Panc1 (cell line): ENCODE results near the gene WNT7B. TPM values are rescaled to one million over a fixed set of nuclear protein-coding genes. Genes with fewer than 3 reads are reported as not detected.

ENCODE experiments used
- ATAC-seq: fragments of 200-7000 bp; cut with Tn5 transposase; 2 replicates; pipeline ENCODE4 v1.9.1; 2020; ENCODE audit warnings: mild to moderate bottlenecking, moderate library complexity
- BruUV-seq: library from RNA; stranded (reverse); fragments of 400-500 nt; replicated peaks from 2 replicates; lab custom pipeline; 2021; lab: Mats Ljungman, UMichigan
- CTCF ChIA-PET: fragments of 300-600 bp; sonication (Branson Sonifier 250); formaldehyde crosslinking; loops from one replicate; lab custom pipeline; 2022; ENCODE audit warnings: antibody characterized with exemption; lab: Charles Lee
- POLR2A ChIA-PET: fragments of 300-600 bp; sonication (Branson Sonifier 250); formaldehyde crosslinking; loops from one replicate; lab custom pipeline; 2022; ENCODE audit warnings: antibody characterized with exemption; lab: Charles Lee
- DNase-seq: peaks from one replicate; pipeline ENCODE4 v3.0.0-alpha.2; 2010; ENCODE audit warnings: low read depth, low spot score
- H3K27ac ChIP-seq: 2 replicates; pipeline ENCODE4 v1.5.1; 2011; ENCODE audit warnings: mild to moderate bottlenecking, low read length, inconsistent platforms
- H3K27me3 ChIP-seq: fragments of 200-500 bp; sonication (Bioruptor generic); 2 replicates; pipeline ENCODE4 v1.6.0; 2014; ENCODE audit warnings: low read length, inconsistent platforms; ENCODE audit not compliant: control insufficient read depth, insufficient read depth
- H3K36me3 ChIP-seq: fragments of 200-500 bp; sonication (Bioruptor generic); 2 replicates; pipeline ENCODE4 v1.5.1; 2014; ENCODE audit warnings: inconsistent platforms, mild to moderate bottlenecking, low read length, moderate library complexity; ENCODE audit not compliant: control insufficient read depth, insufficient read depth
- H3K4me1 ChIP-seq: 2 replicates; pipeline ENCODE4 v1.5.1; 2011; ENCODE audit warnings: inconsistent platforms, mild to moderate bottlenecking, low read length, moderate library complexity; ENCODE audit not compliant: control insufficient read depth, insufficient read depth
- H3K4me3 ChIP-seq, 2 experiments: 2 replicates each; pipeline ENCODE4 v1.5.1; 2011 to 2012; ENCODE audit warnings: low read depth in 2 of 2, low read length in 2 of 2, mild to moderate bottlenecking in 2 of 2, inconsistent platforms in 1 of 2, moderate library complexity in 1 of 2
- H3K9me3 ChIP-seq: fragments of 200-500 bp; sonication (Bioruptor generic); 2 replicates; pipeline ENCODE4 v1.5.1; 2014; ENCODE audit warnings: low read depth, mild to moderate bottlenecking, inconsistent platforms, low read length, moderate library complexity; ENCODE audit not compliant: control insufficient read depth, insufficient read depth
- POLR2AphosphoS5 ChIP-seq: IDR thresholded peaks from 2 replicates; pipeline ENCODE4 v1.6.1; 2012; ENCODE audit warnings: mild to moderate bottlenecking, low read depth, low read length, moderate library complexity
- SIN3A ChIP-seq: IDR thresholded peaks from 2 replicates; pipeline ENCODE4 v1.6.1; 2012; ENCODE audit warnings: low read depth, mild to moderate bottlenecking, low read length, moderate library complexity, borderline replicate concordance; ENCODE audit not compliant: insufficient read depth
- TCF7L2 ChIP-seq: IDR thresholded peaks from 2 replicates; pipeline ENCODE4 v1.6.1; 2011; ENCODE audit warnings: mild to moderate bottlenecking, low read depth, low read length, inconsistent platforms
- in situ Hi-C: cut with HindIII; loops from 2 replicates; pipeline ENCODE4 v1.10.0; 2016; ENCODE audit warnings: low sequenced_read_pairs, low pct_unique_long_range_greater_than_20kb
- intact Hi-C: fragments of 100-400 bp; cut with micrococcal nuclease; formaldehyde crosslinking; loops from one replicate; pipeline ENCODE4 v1.10.0; 2022; ENCODE audit not compliant: unreplicated experiment
- total RNA-seq: library from RNA; stranded (reverse); gene quantifications from one replicate; pipeline ENCODE4 v1.2.1, GENCODE V29; 2021; ENCODE audit not compliant: unreplicated experiment
- TF ChIP-seq, protein P1 (sequence below), 2 experiments: IDR thresholded peaks; 2 replicates each; pipeline ENCODE4 v1.6.1; 2011 to 2012; ENCODE audit warnings: low read depth in 2 of 2, control low read depth in 1 of 2, low read length in 1 of 2, mild to moderate bottlenecking in 1 of 2, moderate library complexity in 1 of 2; ENCODE audit not compliant: insufficient read depth in 1 of 2
- TF ChIP-seq, protein P2 (sequence below): fragments of 450-650 bp; IDR thresholded peaks from 2 replicates; pipeline ENCODE4 v1.5.1; 2017; ENCODE audit warnings: mild to moderate bottlenecking

The WNT7B gene
- total RNA-seq, 1 experiment from 2014 or later: 52.1 TPM

DNA sequence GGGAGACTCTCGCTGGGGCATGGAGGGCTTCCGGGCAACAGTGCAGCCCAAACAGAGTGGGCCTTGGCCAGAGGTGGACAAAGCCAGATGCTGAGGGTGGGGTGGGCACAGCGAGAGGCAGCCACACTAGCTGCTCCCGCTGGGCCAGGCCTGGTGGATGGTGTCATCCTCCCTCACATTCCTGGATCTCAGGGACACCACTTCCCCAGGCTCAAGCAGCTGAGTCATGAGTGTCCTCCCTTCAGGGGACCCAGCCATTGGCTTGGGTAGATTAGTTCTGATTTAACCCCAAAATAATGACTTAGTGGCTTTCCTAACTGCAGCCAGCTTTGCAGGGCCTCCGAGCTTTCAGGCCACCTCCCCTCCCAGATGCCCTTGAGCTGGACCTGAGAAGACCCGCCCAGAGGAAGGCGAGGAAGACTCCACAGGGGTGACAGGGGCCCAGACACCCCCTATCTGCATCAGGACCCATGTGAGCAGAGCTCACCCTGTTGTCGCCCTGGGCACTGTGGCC is 25.9 kb upstream of the WNT7B start:
- intact Hi-C loops (no loop called here), in situ Hi-C loops (loop anchor here (25.0 kb wide), 1 partner anchor 309 kb away; no protein-coding TSS in a partner anchor)
- Histone ChIP-seq H3K9me3 (no peaks in the 10 kb centered on the region), H3K27ac (peak overlapping the region; percentile 44), H3K36me3 (no peaks in the 10 kb centered on the region), H3K27me3 (no peaks in the 10 kb centered on the region), H3K4me3 (no peak overlapping the region), H3K4me1 (peaks cover 22% of the 10 kb centered on the region)
- no peak for ATAC-seq
- no peak for DNase-seq
- ChIA-PET POLR2A (no interaction called here), CTCF (no interaction called here)
- BruUV-seq: no TSS peak
- TF ChIP-seq TCF7L2: no peak
- TF ChIP-seq, protein P1, sequence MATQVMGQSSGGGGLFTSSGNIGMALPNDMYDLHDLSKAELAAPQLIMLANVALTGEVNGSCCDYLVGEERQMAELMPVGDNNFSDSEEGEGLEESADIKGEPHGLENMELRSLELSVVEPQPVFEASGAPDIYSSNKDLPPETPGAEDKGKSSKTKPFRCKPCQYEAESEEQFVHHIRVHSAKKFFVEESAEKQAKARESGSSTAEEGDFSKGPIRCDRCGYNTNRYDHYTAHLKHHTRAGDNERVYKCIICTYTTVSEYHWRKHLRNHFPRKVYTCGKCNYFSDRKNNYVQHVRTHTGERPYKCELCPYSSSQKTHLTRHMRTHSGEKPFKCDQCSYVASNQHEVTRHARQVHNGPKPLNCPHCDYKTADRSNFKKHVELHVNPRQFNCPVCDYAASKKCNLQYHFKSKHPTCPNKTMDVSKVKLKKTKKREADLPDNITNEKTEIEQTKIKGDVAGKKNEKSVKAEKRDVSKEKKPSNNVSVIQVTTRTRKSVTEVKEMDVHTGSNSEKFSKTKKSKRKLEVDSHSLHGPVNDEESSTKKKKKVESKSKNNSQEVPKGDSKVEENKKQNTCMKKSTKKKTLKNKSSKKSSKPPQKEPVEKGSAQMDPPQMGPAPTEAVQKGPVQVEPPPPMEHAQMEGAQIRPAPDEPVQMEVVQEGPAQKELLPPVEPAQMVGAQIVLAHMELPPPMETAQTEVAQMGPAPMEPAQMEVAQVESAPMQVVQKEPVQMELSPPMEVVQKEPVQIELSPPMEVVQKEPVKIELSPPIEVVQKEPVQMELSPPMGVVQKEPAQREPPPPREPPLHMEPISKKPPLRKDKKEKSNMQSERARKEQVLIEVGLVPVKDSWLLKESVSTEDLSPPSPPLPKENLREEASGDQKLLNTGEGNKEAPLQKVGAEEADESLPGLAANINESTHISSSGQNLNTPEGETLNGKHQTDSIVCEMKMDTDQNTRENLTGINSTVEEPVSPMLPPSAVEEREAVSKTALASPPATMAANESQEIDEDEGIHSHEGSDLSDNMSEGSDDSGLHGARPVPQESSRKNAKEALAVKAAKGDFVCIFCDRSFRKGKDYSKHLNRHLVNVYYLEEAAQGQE (IDR thresholded peaks at IDR 0.05; ENCODE audit: insufficient read depth in 1 of 2, low read depth in 2 of 2, low read length in 1 of 2): no peak
- TF ChIP-seq, protein P2, sequence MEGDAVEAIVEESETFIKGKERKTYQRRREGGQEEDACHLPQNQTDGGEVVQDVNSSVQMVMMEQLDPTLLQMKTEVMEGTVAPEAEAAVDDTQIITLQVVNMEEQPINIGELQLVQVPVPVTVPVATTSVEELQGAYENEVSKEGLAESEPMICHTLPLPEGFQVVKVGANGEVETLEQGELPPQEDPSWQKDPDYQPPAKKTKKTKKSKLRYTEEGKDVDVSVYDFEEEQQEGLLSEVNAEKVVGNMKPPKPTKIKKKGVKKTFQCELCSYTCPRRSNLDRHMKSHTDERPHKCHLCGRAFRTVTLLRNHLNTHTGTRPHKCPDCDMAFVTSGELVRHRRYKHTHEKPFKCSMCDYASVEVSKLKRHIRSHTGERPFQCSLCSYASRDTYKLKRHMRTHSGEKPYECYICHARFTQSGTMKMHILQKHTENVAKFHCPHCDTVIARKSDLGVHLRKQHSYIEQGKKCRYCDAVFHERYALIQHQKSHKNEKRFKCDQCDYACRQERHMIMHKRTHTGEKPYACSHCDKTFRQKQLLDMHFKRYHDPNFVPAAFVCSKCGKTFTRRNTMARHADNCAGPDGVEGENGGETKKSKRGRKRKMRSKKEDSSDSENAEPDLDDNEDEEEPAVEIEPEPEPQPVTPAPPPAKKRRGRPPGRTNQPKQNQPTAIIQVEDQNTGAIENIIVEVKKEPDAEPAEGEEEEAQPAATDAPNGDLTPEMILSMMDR: no peak

DNA sequence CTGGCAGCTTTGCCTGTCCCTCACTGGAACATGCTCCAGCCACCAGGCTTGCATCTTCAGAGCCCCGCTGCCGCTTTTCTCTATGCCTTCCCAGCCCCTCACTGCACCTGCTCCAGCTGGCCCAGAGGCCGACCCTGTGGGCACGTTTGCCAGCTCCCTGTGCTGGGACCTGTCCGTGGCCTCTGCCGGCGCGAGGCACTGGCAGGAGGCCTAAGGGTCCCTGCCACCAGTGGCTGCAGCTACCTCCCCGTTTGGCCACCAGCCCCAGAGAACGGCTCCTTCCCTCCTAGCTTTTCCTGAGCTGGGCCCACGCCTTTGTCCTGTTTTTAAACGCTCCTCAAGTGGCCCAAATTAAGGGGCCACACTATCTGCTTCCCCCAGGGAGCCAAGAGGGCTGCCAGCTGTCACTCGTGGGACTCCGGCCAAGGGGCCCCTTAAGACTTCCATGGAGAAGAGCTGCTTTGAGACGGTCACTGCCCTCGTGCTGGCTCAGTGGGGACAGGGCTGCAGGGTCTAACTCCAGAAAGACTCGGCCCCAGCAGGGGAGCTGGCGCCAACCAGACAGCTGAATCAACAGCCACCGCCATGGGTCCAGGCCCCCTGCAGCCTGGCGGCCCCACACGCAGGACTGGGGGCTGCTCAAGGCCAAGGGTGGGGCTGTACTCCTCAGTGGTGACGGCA is 24.6 kb upstream of the WNT7B start:
- no TSS peak for BruUV-seq
- intact Hi-C loops: no loop called here
- H3K9me3 ChIP-seq: no peaks in the 10 kb centered on the region
- peak overlapping the region; percentile 23; the same call in 1 of the 2 replicates for H3K27ac ChIP-seq
- H3K27me3 ChIP-seq: no peaks in the 10 kb centered on the region
- no peak overlapping the region for H3K4me3 ChIP-seq
- POLR2A ChIA-PET: no interaction called here
- peaks cover 14% of the 10 kb centered on the region for H3K4me1 ChIP-seq
- DNase-seq (no peak), ATAC-seq (no peak)
- no peaks in the 10 kb centered on the region for H3K36me3 ChIP-seq
- TF ChIP-seq SIN3A (no peak), POLR2AphosphoS5 (no peak), TCF7L2 (no peak)
- TF ChIP-seq, protein P1 (IDR thresholded peaks at IDR 0.05; ENCODE audit: insufficient read depth in 1 of 2, low read depth in 2 of 2, low read length in 1 of 2): no peak
- TF ChIP-seq, protein P2: no peak
- in situ Hi-C loops: loop anchor here (25.0 kb wide), 1 partner anchor 311 kb away; no protein-coding TSS in a partner anchor
- CTCF ChIA-PET: interaction anchor here (0.5 to 0.6 kb wide), 2 partner anchors 15 to 795 kb away, joined by 3 to 4 read pairs; no protein-coding TSS in a partner anchor
